GM19238 (cell line): ENCODE measurements around the gene LONP1.
"Not testable (repeated sequence)": the region's sequence is repeated elsewhere in the genome, so short reads cannot be mapped to it uniquely, and the experiment has no call there.

ENCODE experiments used
- DNase-seq: peaks from one replicate; pipeline ENCODE4 v3.0.0; 2011; ENCODE audit warnings: low spot score; ENCODE audit not compliant: insufficient read length

LONP1 gene

GRCh38 chr19:5693195-5694166 lies 26.5 kb downstream of the LONP1 start:
- DNase-seq, result no peak

- no peak for DNase-seq
These were observed 27.2 kb downstream of the LONP1 start for GRCh38 chr19:5692723-5693194.

DNA sequence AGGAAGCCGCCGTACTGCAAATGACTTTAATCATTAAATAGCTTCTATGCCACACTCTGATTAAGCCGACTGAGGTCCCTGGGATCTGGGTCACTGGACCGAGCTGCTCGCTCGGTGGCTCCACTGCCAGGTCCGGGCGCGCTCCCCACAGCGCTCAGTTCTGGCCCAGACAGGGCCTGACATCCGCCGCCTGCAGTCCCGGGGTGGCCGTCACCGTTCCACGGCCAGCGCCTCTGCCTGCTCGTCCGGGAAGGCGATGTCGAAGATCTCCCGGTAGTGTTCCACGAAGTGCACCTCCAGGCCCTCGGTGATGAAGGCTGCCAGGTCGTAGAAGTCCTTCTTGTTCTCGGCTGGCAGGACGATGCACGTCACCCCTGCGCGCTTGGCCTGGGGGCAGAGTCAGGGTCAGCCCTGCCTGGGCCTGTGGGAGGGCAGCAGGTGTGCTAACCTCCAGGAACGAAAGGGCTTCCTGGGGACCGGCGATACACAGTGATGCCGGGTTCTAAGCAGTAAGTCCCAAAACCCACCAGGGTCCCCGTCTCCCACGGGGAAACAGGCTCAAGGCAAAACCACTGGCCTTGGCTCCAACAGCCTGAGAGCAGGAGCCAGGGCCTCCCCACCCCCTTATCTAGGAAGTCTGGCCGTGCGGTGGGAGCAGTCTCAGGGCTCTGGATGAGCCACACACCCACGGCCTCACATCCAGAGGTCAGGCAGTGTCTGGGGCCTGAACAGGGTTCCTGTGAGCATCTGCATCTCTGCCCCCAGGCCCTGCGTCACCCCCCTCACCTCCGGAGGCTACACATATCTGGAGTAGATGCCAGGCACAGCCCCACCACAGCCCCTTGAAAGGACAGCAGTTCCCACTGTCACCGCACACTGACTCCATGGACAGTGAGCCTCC lies 27.9 kb downstream of the LONP1 start:
- DNase-seq, result no peak

- DNase-seq, result no peak
These were observed 28.8 kb downstream of the LONP1 start for GRCh38 chr19:5690955-5691821.

- peak; percentile 98 for DNase-seq
These were observed 29.6 kb downstream of the LONP1 start, which contains the start of gene RPL36 for GRCh38 chr19:5690125-5690954. Gene RPL36, plus strand, starts transcription at chr19:5690295. Its CDS starts 213 bp downstream, at chr19:5690508.

DNA sequence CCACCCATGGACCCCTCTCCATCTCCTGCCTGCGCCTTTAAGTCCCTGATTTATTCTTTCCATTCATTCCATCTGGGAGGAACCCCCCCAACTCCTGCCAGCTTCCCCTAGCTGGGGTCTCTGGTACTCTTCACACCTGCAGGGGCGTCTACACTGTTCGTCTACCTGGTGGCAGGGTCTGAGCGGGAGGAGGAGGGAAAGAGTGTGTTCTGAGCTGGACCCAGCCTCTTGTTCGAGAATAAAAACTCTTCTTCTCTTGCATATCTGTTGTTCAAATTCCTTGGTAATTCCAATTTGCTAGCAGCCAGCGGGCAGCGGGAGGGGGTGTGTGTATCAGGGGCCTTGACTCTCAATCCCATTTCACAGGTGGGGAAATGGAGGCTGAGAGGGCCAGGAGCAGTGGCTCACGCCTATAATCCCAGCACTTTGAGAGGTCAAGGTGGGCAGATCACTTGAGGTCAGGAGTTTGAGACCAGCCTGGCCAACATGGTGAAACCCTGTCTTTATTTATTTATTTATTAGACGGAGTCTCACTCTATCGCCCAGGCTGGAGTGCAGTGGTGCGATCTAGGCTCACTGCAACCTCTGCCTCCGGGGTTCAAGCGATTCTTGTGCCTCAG lies 31.6 kb downstream of the LONP1 start:
- not testable (repeated sequence) for DNase-seq

DNA sequence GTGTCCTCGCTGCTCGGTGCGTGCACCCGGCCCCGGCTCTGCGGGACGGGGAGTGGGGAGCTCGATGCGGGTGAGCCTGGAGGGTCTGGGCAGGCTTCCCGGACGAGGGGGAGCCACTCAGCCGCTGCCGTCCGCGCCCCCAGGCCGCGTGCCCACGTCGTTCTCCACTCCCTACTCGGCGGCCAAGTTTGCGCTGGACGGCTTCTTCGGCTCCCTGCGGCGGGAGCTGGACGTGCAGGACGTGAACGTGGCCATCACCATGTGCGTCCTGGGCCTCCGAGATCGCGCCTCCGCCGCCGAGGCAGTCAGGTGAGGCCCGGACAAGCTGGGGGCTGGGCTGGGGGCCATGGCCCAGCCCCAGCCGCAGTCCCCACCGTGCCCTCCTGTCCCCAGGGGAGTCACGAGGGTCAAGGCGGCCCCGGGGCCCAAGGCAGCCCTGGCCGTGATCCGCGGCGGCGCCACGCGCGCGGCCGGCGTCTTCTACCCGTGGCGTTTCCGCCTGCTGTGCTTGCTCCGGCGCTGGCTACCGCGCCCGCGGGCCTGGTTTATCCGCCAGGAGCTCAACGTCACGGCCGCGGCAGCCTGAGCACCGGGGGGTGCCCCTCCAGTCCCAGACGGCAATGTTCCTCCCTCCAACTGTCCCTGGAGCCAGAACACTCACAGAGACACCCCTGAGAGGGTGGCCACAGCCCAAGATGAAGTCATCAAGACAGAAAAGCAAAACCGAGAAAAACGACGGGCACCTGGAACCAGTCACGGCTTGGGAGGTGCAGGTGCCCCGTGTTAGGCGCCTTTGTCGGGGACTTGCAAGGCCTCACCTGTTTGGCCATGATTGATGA lies 32.4 kb downstream of the LONP1 start:
- DNase-seq, result no peak

GRCh38 chr19:5686647-5687359 lies 33.1 kb downstream of the LONP1 start:
- DNase-seq, result peak; percentile 94

- no peak for DNase-seq
These were observed 33.7 kb downstream of the LONP1 start for GRCh38 chr19:5686326-5686646.

DNA sequence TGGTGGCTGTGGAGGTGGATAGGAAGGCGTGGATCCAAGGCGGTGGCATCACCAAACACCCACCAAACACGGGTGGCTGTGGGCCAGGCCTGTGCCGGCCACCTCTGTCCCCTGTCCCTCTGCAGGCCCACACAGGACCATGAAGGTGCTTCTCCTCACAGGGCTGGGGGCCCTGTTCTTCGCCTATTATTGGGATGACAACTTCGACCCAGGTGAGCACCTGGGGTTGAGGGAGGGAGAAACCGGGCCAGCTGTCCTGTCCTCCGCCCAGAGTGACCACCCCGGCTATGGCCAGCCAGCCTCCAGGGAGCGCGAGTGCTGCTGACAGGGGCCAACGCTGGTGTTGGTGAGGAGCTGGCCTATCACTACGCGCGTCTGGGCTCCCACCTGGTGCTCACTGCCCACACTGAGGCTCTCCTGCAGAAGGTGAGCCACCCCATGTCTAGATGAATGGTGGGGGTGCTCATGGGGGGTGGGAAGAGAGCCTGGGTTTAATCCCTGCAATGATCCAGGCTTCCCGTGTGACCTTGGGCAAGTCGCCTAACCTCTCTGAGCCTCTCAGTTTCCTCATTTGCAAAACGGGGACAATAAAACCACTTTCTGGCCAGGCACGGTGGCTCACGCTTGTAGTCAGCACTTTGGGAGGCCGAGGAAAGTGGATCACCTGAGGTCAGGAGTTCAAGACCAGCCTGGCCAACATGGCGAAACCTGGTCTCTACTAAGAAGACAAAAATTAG lies 35.1 kb downstream of the LONP1 start:
- DNase-seq, result no peak

- no peak for DNase-seq
These were observed 36.6 kb downstream of the LONP1 start for GRCh38 chr19:5683177-5683886.

DNA sequence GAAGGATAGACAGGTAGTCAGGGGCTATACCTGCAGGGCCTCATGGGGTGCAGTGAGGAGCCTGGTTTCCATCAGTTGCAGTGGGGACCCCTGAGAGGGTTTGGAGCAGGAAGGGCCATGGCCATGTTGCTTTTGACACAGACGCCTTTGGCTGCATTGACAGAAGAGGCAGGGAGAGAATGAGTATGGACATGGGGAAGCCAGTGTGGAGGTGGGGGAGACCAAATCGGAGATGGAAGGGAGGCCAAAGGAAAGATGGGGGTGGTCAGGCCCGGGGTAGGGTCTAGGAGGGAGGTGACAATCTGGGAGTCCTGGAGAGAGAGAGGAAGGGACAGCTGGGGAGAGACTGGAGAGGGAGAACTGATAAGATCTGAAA lies 37.9 kb downstream of the LONP1 start:
- no peak for DNase-seq

DNA sequence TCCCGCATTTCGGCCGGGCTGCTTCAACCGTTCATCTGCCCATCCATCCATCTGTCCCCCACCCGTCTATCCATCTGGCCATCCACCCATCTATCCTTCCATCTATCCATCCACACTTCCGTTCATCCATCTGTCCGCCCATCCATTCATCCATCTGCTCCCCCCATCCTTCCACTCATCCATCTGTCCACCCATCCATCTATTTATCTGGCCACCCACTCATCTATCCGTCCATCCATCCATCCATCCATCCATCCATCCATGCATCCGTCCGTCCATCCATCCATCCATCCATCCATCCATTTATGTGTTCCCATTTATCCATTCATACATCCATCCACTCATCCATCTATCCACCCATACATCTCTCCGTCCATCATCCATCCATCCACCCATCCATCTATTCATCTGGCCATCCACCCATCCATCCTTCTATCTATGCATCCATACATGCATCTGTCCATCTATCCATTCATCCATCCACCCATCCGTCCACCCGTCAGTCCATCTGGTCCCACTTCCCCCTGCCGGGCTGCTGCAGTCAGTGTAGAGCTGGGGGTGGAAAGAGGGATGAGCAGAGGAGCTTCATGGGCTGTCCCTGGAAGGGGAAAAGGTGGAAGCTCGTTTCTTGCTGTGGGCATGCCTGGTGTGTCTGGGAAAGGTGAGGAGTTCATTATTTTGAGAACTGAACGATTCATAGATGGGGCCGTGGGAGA lies 38.4 kb downstream of the LONP1 start:
- DNase-seq, result no peak

GRCh38 chr19:5680437-5681368 lies 39.2 kb downstream of the LONP1 start, which contains the start of the genes HSD11B1L and MICOS13:
Gene HSD11B1L, plus strand, starts transcription at chr19:5681027. Its CDS starts 3,806 bp downstream, at chr19:5684833.
Gene MICOS13, minus strand, starts transcription at chr19:5680516. Its CDS starts 30 bp downstream, at chr19:5680486.
- peak; percentile 97 for DNase-seq

- no peak for DNase-seq
These were observed 39.9 kb downstream of the LONP1 start for GRCh38 chr19:5680084-5680436.
